ENCODE results near the gene RUNDC1.

- no peak for TF ChIP-seq EZH2 (IDR thresholded peaks at IDR 0.05; ENCODE audit: borderline replicate concordance, insufficient read depth, low read length, poor library complexity, severe bottlenecking)
- TF ChIP-seq POLR2AphosphoS5 (IDR thresholded peaks at IDR 0.05) = no peak
- no peak for TF ChIP-seq RAD21 (conservative IDR thresholded peaks at IDR 0.05)
- TF ChIP-seq EP300 (conservative IDR thresholded peaks at IDR 0.05; ENCODE audit: poor library complexity, severe bottlenecking) = no peak
- no peak for TF ChIP-seq CTCF (IDR thresholded peaks at IDR 0.05; ENCODE audit: poor library complexity, severe bottlenecking)
- TF ChIP-seq SMC3 (conservative IDR thresholded peaks at IDR 0.05; ENCODE audit: poor library complexity) = no peak
- no peak for TF ChIP-seq REST (IDR thresholded peaks at IDR 0.05; ENCODE audit: borderline replicate concordance)
Observed at GRCh38 chr17:43040655-43041054, 60.3 kb downstream of the RUNDC1 start.

Data from neural cell (in vitro differentiated cells).